Left lobe of liver (tissue), 2 donors: ENCODE data around the gene ZNF493. TPM values are rescaled to one million over a fixed set of nuclear protein-coding genes. Genes with fewer than 3 reads are reported as not detected.

Experiments
- ATAC-seq: fragments of 200-7000 bp; cut with Tn5 transposase; one replicate; pipeline ENCODE4 v1.9.1; 2020; ENCODE audit warnings: mild to moderate bottlenecking, moderate library complexity
- DNase-seq: peaks from one replicate; pipeline ENCODE4 v3.0.0-alpha.2; 2020; ENCODE audit warnings: low spot score
- total RNA-seq: library from RNA; stranded (reverse); gene quantifications from one replicate; pipeline ENCODE4 v1.2.1, GENCODE V29; 2021
- donor health status: DM: no; HTN: no; CAD: no; lungs with moderate emphysema.
- donor health status: DM: no; HTN: yes; CAD: no.

ZNF493 gene
- 5.9 TPM for total RNA-seq

DNA sequence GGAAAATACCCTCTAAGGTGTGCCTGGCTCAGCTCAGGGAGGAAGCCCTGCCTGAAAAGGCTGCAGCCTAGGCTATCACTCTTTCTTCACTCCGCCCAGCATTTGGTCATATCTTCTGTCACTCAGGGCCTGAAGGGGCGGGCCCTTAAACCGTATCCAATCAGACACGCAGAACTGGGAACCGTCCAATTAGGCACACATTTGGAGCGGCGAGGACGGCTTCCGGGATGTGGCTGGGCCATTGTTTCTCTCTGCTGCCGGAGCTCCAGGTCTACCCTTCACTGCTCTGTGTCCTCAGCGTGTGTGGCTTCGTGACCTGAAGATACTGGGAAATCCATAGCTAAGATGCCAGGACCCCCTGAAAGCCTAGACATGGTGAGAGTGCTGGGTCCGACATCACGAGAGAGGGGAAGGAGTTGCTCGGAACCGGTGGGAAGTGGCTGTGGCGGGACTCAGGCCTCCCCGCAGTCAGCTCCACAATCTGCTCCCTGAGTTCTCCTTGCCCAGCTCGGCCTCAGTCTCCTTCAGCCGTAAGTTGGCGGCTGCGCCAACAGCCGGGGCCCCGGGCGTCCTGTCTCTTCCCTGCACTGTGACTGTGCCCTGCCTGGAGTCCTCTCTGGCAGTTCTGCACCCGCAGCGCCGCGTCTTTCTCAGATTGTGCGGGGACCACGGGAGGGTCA is at the start of gene ZNF493:
ZNF493 (plus strand) TSS at position 241 of the 680 bp plus-strand sequence; CDS start at position 346, 105 bp downstream.
- ATAC-seq = peak; percentile 99
- peak; percentile 95 for DNase-seq

- ATAC-seq = no peak
- DNase-seq = no peak
Measured at GRCh38 chr19:21352830-21353229, 44.1 kb upstream of the ZNF493 start.

- peak; percentile 74 for DNase-seq
- ATAC-seq = peak; percentile 87
Measured at GRCh38 chr19:21358768-21359451, 38.0 kb upstream of the ZNF493 start, which contains the start of gene ZNF738. ZNF738 (plus strand) TSS chr19:21359000; CDS start chr19:21359141, 141 bp downstream.

DNA sequence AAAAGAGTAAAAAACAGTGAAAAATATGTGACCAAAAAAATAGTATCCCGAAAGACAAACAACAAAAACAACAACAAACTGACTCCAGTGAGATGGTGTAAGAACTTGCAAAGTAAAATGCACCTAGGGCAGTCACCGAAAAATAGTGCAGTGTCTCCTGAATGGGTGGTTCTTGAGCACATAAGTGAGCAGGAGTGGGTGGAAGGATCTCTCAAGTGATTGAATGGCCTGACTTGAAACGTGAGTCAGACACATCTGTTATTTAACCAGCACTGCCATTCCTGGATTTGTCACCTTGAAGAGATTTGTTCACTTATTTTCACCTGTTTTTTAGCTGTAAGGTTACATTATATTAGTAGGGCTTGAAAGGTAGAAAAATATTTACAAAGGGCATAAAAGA is 34.6 kb upstream of the ZNF493 start:
- ATAC-seq (no peak), DNase-seq (no peak)

GRCh38 chr19:21383980-21384582 is 12.9 kb upstream of the ZNF493 start:
- DNase-seq = no peak

GRCh38 chr19:21396121-21396520 is 812 bp upstream of the ZNF493 start:
- ATAC-seq = no peak
- DNase-seq = no peak

More at GRCh38 chr19:21383980-21384582, 12.9 kb upstream of the ZNF493 start:
- ATAC-seq = no peak

DNA sequence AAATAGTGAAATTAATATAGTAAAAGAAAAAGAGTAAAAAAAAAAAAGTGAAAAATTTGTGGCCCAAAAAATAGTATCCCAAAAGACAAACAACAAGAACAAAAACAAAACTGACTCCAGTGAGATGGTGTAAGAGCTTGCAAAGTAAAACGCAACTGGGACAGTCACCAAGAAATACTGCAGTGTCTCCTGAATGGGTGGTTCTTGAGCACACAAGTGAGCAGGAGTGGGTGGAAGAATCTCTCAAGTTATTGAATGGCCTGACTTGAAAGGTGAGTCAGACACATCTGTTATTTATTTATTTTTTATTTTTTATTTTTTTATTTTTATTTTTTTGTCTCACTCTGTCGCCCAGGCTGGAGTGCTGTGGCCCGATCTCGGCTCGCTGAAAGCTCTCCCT is 1.9 kb downstream of the ZNF493 start:
- DNase-seq = no peak

GRCh38 chr19:21402303-21402985 is 5.5 kb downstream of the ZNF493 start:
- no peak for ATAC-seq

More for the DNA sequence above, 1.9 kb downstream of the ZNF493 start:
- no peak for ATAC-seq

GRCh38 chr19:21410166-21410565 is 13.2 kb downstream of the ZNF493 start:
- ATAC-seq (no peak), DNase-seq (no peak)

More at GRCh38 chr19:21402303-21402985, 5.5 kb downstream of the ZNF493 start:
- no peak for DNase-seq

- no peak for DNase-seq
- ATAC-seq = no peak
Measured at GRCh38 chr19:21422244-21422643, 25.3 kb downstream of the ZNF493 start.

- DNase-seq (no peak), ATAC-seq (no peak)
Measured at GRCh38 chr19:21423057-21424041, 26.4 kb downstream of the ZNF493 start.

- ATAC-seq (no peak), DNase-seq (no peak)
Measured at GRCh38 chr19:21430675-21431074, 33.7 kb downstream of the ZNF493 start.

DNA sequence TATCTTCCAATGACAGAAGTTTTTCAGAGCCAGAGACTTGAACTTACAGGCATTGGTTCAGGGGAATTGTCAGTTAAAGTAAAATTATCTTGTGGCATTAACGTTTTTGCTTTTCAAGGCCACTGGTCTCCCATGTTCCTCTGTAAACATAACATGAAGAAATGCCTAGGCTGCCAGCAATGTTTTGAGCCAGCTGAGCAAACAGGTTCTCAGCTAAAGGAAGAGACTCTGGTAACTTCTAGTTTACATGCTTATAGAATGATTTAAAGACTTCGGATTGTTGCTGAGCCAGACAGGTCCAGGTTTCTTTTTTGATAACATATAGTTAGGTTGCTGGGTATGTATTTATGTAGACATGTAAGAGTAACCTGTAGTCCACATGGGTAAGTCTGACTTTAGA is 35.7 kb downstream of the ZNF493 start:
- no peak for ATAC-seq

GRCh38 chr19:21434516-21434915 is 37.6 kb downstream of the ZNF493 start:
- DNase-seq (no peak), ATAC-seq (no peak)

More for the DNA sequence above, 35.7 kb downstream of the ZNF493 start:
- DNase-seq = no peak

GRCh38 chr19:21434967-21435544 is 38.1 kb downstream of the ZNF493 start:
- ATAC-seq = no peak
- no peak for DNase-seq

- ATAC-seq (no peak), DNase-seq (no peak)
Measured at GRCh38 chr19:21439201-21439751, 42.3 kb downstream of the ZNF493 start.

DNA sequence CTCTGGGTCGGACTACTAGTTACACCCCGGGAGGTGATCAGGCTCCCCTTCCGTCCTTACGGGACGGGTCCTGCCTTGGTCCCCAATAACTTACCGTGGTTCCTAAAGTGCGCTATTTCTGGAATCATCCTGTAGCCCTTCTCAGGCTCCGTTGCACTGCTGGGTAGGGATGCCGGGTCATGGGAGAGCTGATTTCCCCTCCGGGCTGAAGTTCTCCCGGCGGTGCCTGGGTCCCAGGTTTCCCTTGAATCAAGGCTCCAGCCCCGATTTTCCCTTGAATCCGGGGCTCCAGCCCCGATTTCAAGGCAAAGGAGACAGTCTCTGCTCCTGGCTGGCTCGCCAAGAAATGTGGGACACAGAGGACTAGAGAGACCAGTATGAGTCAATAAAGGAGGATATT is 43.4 kb downstream of the ZNF493 start:
- DNase-seq = no peak
- ATAC-seq = no peak

DNA sequence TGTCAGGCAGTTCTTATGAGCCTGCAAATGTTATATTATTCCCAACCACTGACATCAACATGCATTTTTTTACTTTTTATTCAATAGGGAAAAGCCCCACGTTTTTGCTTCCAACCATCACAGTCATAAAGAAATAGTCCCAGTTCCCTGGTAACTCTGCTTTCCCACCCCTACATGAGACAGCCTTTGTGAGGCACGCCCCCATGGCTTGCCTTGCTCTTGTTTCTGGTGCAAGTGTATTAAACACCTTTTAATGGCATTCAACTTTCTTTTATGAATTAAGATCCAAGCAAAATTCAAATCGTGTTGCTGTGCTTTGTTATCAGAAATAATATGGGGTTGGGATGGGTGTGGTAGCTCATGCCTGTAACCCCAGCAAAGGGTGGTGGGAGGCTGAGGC is 54.3 kb downstream of the ZNF493 start:
- ATAC-seq (no peak), DNase-seq (no peak)

- DNase-seq = no peak
- ATAC-seq = no peak
Measured at GRCh38 chr19:21454901-21455300, 58.0 kb downstream of the ZNF493 start.
